GM18909 (cell line): ENCODE data around the gene FAM124A.

Source experiments
- ATAC-seq: cut with Tn5 transposase; IDR thresholded peaks from one replicate; pipeline ENCODE4 v1.9.1; 2021; ENCODE audit warnings: mild to moderate bottlenecking; ENCODE audit not compliant: unreplicated experiment, poor library complexity

The FAM124A gene

DNA sequence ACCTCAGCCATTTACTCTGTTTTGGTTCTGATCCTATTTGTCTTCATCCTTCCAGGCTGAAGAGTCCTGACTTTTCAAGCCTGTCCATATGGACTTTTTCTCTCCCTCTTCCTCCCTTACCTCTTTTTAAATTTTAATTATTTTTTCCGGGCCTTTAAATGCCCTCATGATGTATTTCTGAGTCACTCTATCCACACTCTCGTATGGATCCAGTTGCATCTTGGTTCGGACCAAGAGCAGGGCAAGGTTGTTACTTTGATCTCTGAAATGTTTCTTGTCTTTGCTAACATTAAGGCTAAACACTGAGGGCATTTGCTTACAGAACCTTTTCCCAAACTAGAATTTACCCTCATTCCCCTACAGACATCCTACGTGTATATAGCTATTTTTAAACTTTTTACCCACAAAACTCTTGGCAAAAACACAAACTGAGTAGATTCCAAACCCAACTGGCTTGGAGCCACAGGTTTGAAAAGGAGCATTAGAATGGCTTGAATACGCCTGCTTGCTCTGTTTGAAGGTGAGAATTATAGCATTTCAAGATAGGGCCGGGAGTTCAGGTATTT lies 69.9 kb downstream of the FAM124A start:
- ATAC-seq: no peak

DNA sequence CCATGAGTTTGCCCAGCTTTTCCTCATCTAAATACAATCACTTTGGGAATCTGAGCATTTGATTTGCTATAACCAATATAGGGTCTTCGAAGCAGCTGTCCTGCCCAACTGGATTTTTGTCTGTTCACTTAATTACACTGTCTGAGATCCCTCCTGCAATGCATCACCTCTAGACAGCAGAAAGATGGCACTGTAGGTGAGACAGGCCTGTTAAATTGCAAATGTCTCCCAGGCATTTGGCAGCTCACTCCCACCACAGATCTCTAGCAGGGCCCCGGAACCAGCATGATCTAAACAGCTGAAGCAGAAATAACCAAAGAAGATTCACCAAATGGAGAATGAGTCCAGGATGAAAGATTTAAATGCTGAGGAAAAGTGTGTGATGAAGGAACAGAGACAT lies 75.4 kb downstream of the FAM124A start:
- no peak for ATAC-seq

DNA sequence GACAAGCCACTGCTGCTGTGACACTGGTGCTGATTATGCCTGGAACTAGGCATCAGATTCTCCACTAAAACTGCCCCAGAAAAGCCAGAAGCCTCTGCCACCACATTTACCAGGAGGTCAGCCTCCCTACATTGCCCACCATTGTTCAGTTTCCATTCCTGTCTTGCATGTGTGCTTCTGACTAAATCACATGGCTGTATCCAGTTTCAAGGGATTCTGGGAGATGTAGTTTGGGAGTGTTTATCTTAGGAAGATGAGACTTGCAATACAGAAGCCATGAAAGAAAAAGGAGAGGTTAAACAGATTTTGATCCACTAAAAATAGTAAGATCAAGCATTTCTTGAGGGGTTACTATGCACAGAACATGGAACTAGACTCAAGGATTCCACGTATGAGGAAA lies 76.6 kb downstream of the FAM124A start:
- ATAC-seq: no peak

DNA sequence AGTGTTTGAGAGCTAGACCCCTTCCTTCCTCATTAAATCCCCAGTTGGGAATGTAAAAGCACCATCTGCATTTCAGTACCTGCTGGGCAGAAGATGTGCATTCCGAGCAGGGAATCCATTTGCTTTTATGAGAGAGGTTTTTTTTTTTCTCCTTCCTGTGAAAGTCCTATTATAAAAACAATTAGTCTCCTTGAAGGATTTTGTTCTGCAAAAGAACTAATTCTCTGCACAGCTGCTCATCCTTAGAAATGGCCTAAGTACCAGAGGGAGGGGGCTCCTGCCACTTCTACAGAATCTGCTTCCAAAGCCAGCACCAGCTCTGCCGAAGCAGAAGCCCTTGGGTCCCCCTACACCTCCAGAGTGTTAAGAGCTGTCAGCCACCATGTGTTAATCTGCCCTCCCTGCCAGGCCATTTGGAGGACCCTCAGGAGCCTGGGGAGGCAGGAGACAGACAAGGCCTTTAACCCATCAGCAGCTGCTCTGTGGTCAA lies 80.9 kb downstream of the FAM124A start:
- no peak for ATAC-seq

DNA sequence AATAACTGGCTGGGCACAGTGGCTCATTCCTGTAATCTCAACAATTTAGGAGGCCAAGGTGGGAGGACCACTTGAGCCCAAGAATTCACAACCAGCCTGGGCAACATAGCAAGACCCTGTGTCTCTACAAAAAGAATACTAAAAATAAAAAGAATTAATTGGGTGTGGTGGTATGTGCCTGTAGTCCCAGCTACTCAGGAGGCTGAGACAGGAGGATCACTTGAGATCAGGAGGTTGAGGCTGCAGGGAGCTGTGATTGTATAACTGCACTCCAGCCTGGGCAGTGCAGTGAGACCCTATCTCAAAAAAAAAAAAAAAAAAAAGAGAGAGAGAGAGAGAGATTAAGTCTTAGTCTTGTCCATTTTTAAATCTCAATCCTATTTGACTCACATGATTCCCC lies 81.7 kb downstream of the FAM124A start:
- no peak for ATAC-seq

DNA sequence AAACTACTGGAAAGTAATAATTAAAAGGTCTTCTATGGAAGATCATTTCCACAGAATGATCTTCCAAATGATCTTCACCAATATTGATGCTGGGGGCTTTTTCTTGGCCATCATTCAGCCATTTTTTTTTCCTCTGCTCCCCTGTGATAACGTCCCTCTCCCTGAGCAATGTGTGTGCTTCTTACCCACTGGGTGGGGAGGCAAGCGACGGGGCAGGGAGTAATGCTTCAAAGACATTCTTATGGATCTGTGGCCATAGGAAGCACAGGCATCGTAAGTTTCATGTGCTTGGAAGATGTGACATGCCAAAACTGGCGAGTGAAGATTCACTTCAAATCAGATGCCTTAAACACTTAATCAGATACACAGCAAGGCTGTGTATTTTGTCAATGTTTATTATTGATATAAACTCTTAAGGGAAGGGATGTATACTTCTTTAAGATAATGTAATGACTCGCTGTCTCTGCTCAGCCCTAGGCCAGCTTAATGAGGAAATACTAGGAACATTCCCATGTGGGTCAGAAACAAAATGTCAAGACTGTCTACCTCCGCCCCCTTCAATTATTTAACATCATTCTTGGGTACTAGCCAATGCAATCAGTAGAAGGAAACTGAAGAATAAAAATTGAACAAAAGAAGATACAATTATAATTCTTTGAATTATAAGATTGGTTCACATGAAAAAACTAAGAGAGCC lies 83.2 kb downstream of the FAM124A start:
- no peak for ATAC-seq

DNA sequence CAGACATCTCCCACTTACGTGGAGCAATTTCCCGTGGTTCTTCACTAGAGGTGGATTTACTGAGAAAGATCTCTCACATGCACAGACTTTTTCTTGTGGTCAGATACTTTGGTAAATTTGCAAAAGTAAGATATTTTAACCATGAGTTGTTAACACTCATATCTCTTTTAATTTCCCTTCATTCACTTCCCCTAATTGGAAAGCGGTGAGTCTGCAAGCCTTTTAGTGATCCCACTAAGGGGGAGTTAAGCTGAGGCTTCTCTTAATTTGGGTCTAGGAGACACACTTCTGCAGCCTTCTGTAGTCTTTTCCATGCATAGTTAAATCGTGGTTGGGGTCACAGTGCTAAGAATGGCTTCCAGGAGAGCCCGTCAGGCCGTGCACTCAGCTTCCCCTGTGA lies 86.6 kb downstream of the FAM124A start:
- ATAC-seq: no peak

DNA sequence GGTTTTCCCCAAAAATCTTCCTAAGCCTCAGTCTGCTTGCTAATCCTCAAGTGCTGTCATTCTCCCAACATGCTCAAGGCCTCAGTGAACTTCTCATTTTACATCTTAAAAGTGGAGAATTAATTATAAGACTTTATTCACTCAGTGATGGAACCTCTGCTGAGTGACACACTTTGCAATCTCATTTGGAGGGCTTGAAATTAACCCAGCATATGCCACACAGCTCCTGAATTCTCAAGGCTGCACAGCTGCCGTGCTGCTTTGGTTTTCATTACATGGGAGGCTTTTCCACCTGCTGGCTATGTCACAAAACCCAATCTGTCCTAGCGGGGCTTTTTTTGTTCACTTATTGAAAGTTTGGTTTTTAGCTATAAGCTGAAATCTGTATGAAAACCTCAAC lies 89.0 kb downstream of the FAM124A start:
- no peak for ATAC-seq

DNA sequence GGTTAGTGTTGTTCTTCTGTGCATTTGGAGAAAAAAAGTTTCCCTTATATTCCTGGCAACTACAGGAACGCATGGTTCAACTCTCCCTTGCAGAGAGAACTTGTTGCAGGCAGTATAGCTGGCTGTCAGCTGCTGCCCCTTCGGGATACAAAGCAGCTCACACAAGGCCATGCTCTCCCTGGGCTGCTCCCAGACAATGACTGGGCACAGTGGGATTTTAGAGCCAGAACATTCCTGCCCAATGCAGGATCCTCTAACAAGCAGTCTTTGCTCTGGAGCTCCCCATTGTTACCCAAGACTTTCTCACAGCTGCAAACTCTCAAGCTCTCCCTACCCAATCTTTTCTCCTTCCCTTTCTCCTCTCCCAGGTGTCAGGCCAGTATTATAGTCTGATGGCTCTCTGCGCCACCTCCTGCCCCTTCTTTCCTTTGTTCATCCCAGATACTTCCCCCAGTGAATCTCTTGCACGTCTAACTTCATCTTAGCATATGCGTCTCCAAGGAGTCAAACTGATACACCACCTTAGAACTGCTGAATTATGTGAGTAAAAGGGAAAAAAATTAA lies 89.8 kb downstream of the FAM124A start:
- ATAC-seq: no peak

DNA sequence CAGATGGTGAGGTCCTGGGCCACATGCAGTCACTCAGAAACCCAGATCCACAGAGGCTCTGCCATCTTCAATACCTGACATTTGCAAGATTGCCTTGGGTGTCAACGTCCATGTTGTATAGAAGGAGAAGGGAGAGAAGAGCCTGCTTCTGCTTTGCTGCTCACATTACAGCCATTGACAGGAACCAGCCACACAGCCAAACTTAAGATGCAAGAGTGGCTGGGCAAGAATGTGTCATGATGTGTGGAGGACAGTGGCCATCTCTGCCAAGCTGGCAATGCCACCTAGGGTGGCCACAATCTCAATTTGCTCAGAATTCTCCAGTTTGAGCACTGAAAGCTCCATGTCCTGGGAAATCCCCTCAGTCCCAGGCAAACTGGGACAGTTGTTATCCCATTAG lies 91.4 kb downstream of the FAM124A start:
- ATAC-seq: no peak

DNA sequence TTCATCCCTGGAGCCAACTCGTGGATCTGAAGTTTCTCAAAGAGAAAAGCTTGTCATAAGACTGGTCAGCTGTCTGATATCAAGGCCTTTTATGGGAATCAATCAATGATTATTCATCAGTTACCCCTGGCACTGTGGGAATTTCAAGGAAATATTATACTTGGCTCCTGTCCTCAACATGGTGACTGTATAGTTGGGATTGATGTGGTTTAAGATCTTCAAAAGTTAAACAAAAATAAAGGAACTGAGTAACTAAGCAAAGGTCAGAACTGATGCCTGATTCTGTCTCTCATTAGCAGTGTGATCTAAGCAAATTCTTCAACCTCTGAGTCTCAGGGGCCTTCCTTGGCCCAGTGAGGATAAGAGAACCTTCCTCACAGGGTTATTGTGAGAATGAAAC lies 95.1 kb downstream of the FAM124A start:
- ATAC-seq: no peak

DNA sequence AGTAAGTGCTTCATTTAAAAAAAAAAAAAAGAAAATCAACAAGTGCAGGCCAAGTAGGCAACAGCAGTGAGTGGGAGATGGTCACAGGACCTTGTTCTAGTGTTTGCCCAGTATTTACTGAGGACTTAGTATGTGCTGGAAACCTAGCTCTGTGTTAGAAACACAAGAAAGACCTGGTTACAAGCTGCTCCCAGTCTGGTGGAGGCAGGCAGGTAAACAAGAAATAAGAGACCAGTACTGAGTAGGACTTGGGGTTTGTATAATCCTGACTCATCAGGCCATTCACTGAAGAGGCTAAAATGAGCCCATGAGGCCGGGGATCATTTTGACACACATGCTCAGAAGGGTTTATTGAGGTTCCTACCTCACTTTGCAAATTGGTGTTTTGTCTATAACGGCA lies 95.8 kb downstream of the FAM124A start:
- no peak for ATAC-seq

DNA sequence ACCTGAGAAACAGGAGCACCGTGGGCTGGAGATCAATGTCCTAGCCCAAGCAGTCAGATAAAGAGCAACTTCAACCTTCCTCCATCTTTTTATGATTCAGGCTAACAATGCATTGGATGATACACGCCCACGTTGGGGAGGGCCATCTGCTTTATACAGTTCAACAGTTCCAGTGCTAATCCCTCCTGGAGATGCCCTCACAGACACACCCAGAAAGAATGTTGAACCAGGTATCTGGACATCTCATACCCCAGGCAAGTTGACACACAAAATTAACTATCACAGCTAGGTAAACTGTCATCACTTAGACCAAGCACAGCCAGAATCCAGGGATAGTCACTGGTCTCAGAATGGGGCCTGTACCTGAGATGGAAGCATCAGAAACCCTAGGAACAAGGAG lies 96.7 kb downstream of the FAM124A start:
- no peak for ATAC-seq

DNA sequence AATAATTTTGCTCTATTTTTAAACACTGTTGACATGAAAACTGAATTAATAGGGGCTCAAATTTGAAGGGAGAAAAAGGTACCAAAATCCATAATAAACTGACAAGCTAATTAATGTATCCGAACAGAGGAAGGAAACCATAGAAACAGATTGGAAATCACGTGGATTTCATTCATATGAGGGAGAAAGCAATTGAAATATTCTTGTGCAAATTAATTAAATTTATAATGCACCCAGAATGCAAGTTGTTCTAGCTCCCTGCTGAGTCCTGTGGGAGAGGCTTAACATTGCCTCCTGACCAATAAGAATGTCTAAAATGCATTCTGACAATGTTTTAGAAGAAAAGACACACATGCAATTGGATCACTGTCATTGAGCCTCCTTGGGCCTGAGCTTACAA lies 99.6 kb downstream of the FAM124A start:
- ATAC-seq: no peak

DNA sequence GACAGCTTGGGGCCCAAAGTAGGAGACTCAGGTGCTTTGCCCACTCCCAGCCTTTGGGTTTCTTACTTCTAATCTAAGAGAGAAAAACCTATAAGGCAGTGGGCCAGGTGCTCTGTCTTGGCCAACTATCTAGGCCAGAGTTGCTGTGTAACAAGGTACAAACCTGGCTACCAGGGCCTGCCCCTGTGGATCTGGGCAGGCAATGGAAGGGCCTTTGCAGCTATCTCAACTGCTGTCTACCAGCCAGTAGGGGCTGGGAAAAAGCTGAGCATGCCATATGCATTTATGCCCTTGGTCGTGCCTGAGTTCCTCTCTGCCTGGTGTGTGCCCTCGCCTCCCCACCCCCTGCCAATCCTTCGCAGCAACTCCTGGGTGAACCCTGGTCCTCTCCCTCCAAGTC lies 100.6 kb downstream of the FAM124A start:
- ATAC-seq: no peak

DNA sequence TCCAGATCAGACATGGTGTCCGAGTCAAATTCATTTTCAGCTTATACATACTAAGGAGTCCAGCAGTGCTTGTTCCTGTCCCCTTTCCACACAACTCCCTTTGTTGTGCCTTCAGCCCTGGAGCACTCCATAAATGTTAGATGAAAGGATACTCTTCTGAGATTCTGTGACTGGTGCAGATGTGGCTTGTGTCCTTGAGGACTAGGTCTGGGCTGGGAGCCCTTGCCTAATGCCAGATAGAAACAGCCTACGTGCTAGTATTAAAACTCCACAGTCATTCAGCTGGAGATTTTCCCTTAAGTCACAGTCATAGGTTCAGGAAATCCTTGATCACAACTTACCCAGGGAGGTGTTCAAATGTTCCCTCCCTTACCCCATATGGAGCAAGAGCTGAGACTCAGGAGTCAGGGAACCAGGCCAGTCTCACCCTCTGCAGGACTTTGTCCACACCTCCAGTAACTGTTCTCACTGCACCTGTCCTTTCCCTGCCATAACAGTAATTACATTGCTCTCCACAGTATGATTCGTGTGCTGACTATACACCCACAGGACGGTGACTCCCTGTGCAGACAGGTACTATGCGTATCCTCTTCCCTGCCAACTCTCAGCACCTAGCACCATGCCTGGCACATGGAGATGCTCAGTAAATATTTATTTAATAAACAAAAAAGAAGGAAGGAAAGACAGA lies 101.8 kb downstream of the FAM124A start:
- ATAC-seq: no peak

DNA sequence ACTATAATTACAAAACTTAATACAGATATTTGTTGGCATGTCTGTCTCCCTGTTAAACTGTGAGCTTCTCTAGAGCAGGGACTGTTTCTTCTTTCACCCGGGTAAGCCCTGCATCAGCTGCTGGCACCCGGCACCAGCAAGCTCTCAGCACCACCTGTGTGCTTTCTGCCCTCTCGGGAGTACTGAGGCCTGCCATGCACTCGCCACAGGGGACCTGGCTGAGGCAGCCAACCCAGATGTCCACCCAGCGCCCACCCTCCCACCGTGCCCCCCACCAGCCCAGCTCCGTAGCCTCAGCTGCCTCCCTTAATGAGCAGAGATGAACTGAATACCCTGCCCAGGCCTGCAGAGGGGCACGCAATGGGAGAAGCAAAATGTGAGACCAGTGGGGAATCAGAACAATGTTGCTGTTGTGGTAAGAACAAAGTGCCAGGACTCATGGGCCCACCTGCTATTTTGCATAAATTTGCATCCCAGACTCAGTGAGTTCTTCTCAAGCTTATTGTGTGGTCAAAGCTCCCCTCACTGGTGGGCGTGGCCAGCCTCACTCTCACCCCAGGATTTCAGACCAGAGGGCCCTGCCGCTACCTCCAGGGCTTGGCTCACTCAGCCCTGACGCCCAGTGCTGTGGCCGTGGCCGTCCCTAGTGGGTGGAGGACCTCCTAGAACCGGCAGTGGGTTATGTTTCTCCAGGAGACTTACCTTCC lies 102.7 kb downstream of the FAM124A start:
- ATAC-seq: peak; percentile 65

DNA sequence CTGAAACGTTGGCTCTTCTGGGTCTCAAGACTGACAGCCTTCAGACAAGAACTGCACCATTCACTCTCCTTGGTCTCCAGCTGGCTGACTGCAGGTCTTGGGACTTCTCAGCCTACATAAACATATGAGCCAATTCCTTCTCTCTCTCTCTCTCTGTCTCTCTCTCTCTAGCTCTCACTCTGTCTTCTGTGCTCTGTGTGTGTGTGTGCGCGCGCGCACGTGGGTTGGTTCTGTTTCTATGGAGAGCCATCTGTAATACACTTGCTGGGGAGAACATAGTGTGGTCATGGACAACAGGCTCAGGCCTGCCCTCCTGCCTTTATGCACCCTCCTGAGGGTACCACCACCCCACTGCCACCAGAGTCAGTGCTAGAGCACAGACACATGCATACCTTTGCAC lies 103.6 kb downstream of the FAM124A start:
- ATAC-seq: no peak

DNA sequence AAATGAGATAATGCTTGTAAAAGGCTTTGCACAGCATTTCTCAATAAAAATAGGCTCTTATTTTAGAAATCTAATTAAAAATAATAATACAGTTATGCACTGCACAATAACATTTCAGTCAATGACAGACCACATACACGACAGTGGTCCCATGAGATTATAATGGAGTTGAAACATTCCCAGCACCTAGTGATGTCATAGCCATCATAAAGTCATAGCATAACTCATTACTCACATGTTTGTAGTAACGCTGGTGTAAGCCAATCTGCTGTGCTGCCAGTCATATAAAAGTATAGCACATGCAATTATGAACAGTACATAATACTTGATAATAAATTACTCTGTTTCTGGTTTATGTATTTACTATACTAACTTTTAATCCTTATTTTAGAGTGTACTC lies 104.6 kb downstream of the FAM124A start:
- no peak for ATAC-seq

DNA sequence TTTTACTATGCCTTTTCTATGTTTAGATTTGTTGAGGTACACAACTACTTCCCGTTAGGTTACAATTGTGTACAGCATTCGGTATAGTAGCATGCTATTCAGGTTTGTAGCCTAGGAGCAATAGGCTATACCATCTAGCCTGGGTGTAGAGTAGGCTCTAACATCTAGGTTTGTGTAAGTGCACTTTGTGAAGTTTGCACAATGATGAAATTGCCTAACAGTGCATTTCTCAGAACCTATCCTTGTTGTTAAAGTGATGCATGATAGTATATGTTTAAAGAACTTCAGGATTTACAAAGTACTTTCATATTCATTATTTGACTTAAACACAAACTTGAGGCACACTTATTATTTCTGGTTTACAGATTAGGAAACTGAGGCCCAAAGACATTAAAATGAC lies 105.8 kb downstream of the FAM124A start:
- ATAC-seq: no peak

DNA sequence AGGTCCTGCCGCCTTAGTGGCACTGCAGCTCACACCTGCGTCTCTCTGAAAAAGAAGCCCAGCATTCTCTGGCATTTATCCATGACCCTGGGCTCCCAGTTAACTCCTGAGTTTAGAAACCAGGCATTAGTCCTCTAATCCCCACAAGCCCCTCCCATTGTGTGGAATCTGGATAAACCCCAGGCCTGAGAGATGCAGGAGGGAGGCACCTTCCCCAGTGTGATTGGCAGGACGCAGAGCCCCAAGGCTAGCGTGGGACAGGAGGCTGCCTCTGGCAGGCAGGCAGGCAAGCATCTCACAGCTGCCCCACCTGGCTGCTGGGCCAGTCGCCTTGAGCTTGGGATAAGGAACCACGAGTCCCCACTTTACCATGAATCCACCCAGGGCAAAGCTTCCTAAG lies 106.3 kb downstream of the FAM124A start:
- ATAC-seq: no peak
